HG02588 (cell line): ENCODE results near the gene SCAP.

ENCODE experiments used
- ATAC-seq: cut with Tn5 transposase; IDR thresholded peaks from one replicate; pipeline ENCODE4 v1.9.1; 2021; ENCODE audit warnings: mild to moderate bottlenecking, moderate library complexity; ENCODE audit not compliant: unreplicated experiment

SCAP gene

GRCh38 chr3:47367631-47368030 is 108.1 kb downstream of the SCAP start:
- no peak for ATAC-seq

GRCh38 chr3:47366833-47367232 is 108.9 kb downstream of the SCAP start:
- ATAC-seq: no peak

GRCh38 chr3:47365213-47366153 is 110.3 kb downstream of the SCAP start:
- no peak for ATAC-seq
